Right ventricle myocardium inferior (tissue), 1 donor: ENCODE data around the gene MED22. TPM values are rescaled to one million over a fixed set of nuclear protein-coding genes. Genes with fewer than 3 reads are reported as not detected.
A peak's percentile ranks its signal among the peaks of the same experiment; 100 is the strongest.

Experiments used
- ATAC-seq: fragments of 200-7000 bp; cut with Tn5 transposase; one replicate; pipeline ENCODE4 v1.9.1; 2020; ENCODE audit warnings: mild to moderate bottlenecking, moderate library complexity
- DNase-seq: peaks from one replicate; pipeline ENCODE4 v3.0.0; 2021; ENCODE audit errors: missing footprints
- intact Hi-C: fragments of 100-400 bp; cut with DNase I; formaldehyde crosslinking; loops from one replicate; pipeline ENCODE4 v1.11.0; 2022
- total RNA-seq: library from RNA; stranded (reverse); fragmentation: NEBNext Ultra II Directional; extraction: Animal tissue kit (Norgen Biotek cat#: 25700); gene quantifications from one replicate; pipeline ENCODE4 v1.2.1, GENCODE V29; 2021
- donor health status: DM: no; HTN: yes; CAD: no; lungs with severe emphysema.

Gene MED22
- total RNA-seq, 1 donor from 2014 or later = 20.8 TPM

- intact Hi-C loops = no loop called here
- DNase-seq (no peak), ATAC-seq (no peak)
Observed at GRCh38 chr9:133360400-133361393, 12.8 kb upstream of the MED22 start.

GRCh38 chr9:133359399-133360175 lies 11.7 kb upstream of the MED22 start:
- ATAC-seq (no peak), DNase-seq (peak; percentile 39)
- intact Hi-C loops = loop anchor here (10.0 kb wide), 1 partner anchor 325 kb away; the partner anchor contains the start of gene GTF3C5

DNA sequence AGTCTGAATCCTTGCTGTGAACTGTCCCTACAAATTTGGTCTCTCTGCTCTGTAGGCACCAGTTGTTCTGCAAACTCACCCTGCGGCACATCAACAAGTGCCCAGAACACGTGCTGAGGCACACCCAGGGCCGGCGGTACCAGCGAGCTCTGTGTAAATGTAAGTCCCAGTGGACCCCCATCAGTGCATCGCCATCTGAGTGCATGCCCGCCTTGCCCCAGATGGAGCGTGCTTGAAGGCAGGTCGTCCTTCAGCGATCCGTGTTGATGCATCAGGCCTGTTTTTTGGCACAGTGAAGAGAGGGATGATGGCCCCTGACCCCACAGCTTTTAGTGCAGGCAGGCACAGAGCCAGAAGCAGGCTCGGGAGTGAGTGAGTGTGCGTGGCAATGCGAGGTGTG lies 9.7 kb upstream of the MED22 start:
- ATAC-seq (no peak), DNase-seq (no peak)
- intact Hi-C loops = loop anchor here (10.0 kb wide), 1 partner anchor 323 kb away; the partner anchor contains the start of gene GTF3C5

DNA sequence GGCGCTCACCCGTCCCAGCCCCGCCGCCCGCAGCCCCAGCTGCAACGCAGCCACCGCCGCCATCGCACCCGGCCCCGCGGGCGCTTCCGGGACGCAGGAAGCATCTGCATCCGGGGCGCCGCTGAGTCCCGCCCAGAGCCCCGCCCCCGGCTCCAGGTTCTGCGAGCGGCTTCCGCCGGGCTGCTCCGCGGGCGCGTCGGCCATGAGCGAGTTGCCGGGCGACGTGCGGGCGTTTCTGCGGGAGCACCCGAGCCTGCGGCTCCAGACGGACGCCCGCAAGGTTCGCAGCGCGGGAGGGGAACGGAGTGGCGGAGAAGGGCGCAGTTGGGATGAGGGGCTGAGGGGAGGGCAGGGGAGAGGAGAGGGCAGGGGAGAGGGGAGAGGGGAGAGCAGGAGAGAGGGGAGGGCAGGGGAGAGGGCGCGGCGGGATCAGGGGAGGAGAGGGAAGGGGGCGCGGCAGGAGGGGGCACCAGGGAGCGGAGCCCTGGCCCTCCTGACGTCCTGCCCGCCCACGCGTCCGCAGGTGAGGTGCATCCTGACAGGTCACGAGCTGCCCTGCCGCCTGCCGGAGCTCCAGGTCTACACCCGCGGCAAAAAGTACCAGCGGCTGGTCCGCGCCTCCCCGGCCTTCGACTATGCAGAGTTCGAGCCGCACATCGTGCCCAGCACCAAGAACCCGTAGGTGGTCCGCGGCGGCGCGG lies 8.6 kb upstream of the MED22 start, which contains the start of the genes SURF1 and SURF2:
TSS of gene SURF1 (minus strand) at position 97 of the 701 bp plus-strand sequence. CDS start at position 63, 34 bp downstream.
TSS of gene SURF2 (plus strand) at position 160 of the 701 bp plus-strand sequence. CDS start at position 203, 43 bp downstream.
- intact Hi-C loops = loop anchor here (10.0 kb wide), 1 partner anchor 322 kb away; the partner anchor contains the start of gene GTF3C5
- ATAC-seq = peak; percentile 93
- DNase-seq = peak; percentile 96

DNA sequence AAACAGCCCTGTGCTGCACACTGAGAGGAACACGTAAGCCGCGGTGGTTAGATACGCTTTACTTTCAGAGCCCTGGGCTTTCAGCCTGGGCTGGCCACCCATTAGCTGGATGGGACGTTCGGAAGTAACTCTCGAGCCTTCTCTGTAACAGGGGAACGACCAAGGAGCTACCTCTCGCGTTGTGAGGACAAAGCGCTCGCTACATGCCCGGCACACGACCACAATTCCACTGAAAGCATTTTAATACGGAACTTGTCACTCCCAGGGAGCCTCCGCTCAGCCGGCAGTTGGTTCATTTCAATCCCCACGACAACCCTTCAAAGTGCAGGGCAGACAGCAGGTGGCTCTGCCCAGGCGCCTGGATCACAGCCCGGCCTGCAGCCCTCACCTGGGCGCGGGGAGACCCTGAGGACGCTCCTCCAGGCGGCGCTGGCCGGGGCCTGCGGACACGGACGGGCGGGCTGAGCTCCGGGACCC lies 8.0 kb upstream of the MED22 start:
- intact Hi-C loops = loop anchor here (10.0 kb wide), 1 partner anchor 321 kb away; the partner anchor contains the start of gene GTF3C5
- DNase-seq = no peak
- ATAC-seq = peak; percentile 1

DNA sequence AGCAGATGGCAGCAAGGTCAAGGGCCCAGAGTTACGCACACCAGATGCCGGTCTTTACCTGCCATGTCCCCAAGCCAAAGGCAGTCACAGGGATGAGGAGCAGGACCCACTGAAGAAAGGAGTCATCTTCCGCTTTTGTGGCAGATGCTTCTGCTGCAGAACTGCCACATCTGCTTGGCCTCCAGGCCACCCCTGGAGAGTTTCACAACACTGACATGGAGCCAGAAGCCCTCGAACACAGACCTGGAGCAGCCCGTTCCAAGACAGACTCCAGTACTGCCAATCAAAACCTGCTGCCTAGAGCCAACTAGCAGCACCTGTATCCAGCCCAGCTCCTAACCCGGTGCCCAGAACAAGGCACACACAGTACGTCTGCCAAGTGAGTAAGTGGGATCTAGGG lies 6.8 kb upstream of the MED22 start:
- DNase-seq = no peak
- intact Hi-C loops = loop anchor here (10.0 kb wide), 1 partner anchor 320 kb away; the partner anchor contains the start of gene GTF3C5
- no peak for ATAC-seq

GRCh38 chr9:133353548-133353947 lies 5.6 kb upstream of the MED22 start:
- intact Hi-C loops = loop anchor here (10.0 kb wide), 1 partner anchor 319 kb away; the partner anchor contains the start of gene GTF3C5

DNA sequence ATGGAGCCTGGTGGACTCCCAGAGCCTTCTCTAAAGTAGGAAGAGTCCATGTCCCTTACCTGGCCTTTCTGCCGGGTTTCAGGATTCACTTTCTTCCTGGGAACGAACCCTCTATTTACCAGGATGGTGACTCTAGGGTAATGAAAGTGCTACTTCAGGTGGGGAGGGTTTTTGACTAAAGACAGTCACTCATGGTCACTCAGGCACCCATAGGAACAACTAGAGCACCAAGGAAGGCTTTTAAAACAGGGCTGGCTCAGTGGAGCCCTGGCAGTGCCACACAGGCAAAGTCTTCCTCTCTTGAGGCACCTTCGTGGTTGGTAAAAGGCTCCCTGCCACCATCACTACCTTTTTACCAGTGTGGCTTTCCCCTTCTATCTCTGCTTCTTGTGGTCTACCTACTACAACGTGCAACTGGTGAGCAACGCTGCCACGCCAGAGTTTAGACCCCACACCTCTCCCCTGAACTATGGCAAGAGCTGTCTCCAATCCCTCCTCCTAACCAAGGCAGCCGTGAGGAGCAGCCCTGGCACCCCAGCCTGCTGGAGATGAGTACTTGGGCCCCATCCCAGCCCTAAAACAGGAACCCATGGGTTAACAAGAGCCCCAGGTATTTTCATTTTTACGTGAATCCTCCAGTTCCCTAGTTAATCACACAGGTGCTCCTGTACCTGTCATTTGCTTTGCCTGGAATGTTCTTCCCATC lies 4.9 kb upstream of the MED22 start:
- intact Hi-C loops = loop anchor here (10.0 kb wide), 1 partner anchor 318 kb away; the partner anchor contains the start of gene GTF3C5
- DNase-seq (no peak), ATAC-seq (no peak)

More at GRCh38 chr9:133353548-133353947, 5.6 kb upstream of the MED22 start:
- DNase-seq = no peak
- ATAC-seq = no peak

- DNase-seq (no peak), ATAC-seq (no peak)
- intact Hi-C loops = loop anchor here (10.0 kb wide), 1 partner anchor 317 kb away; the partner anchor contains the start of gene GTF3C5
Observed at GRCh38 chr9:133351908-133352634, 4.1 kb upstream of the MED22 start.

GRCh38 chr9:133351526-133351907 lies 3.6 kb upstream of the MED22 start:
- intact Hi-C loops = loop anchor here (10.0 kb wide), 1 partner anchor 317 kb away; the partner anchor contains the start of gene GTF3C5
- DNase-seq (no peak), ATAC-seq (no peak)

GRCh38 chr9:133349965-133350616 lies 2.2 kb upstream of the MED22 start:
- intact Hi-C loops = loop anchor here (10.0 kb wide), 1 partner anchor 315 kb away; the partner anchor contains the start of gene GTF3C5
- ATAC-seq (no peak), DNase-seq (no peak)

- no peak for DNase-seq
- intact Hi-C loops = no loop called here
- no peak for ATAC-seq
Observed at GRCh38 chr9:133348718-133349573, 1.0 kb upstream of the MED22 start.

DNA sequence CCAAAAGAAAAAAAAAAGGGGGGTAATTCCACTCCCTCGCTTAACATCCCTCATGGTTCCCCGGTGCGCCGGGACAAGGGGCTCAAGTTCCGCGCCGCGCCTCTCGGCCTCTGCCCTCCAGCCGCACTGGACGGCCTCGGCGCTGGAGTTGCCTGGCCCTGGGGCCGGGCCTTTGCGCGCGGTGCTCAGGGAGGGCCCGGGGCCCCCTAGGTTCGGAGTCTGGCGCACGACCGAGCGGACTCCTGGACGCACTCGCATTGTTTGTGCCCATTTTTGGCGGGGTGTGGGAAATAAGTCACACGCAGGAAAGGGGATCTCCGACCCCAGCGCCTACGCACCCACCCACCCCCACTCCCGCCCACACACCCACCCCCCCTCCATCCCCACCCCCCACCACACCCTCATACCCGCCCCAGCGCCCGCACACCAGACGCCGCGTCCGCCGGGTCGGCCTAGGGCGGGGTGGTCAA lies 381 bp downstream of the MED22 start:
- DNase-seq = no peak
- intact Hi-C loops = loop anchor here (1.0 kb wide), 1 partner anchor 11 kb away; the partner anchor contains the start of gene SURF6
- ATAC-seq = peak; percentile 59

- ATAC-seq (no peak), DNase-seq (no peak)
- intact Hi-C loops = no loop called here
Observed at GRCh38 chr9:133346021-133346785, 1.7 kb downstream of the MED22 start.
